GM21717 (cell line): ENCODE measurements around the gene COQ2.
A peak's percentile ranks its signal among the peaks of the same experiment; 100 is the strongest.
"Not testable (repeated sequence)": the region's sequence is repeated elsewhere in the genome, so short reads cannot be mapped to it uniquely, and the experiment has no call there.

ENCODE experiments used
- ATAC-seq: cut with Tn5 transposase; IDR thresholded peaks from one replicate; pipeline ENCODE4 v1.9.1; 2021; ENCODE audit warnings: mild to moderate bottlenecking, moderate library complexity; ENCODE audit not compliant: unreplicated experiment

Gene COQ2, protein sequence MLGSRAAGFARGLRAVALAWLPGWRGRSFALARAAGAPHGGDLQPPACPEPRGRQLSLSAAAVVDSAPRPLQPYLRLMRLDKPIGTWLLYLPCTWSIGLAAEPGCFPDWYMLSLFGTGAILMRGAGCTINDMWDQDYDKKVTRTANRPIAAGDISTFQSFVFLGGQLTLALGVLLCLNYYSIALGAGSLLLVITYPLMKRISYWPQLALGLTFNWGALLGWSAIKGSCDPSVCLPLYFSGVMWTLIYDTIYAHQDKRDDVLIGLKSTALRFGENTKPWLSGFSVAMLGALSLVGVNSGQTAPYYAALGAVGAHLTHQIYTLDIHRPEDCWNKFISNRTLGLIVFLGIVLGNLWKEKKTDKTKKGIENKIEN

DNA sequence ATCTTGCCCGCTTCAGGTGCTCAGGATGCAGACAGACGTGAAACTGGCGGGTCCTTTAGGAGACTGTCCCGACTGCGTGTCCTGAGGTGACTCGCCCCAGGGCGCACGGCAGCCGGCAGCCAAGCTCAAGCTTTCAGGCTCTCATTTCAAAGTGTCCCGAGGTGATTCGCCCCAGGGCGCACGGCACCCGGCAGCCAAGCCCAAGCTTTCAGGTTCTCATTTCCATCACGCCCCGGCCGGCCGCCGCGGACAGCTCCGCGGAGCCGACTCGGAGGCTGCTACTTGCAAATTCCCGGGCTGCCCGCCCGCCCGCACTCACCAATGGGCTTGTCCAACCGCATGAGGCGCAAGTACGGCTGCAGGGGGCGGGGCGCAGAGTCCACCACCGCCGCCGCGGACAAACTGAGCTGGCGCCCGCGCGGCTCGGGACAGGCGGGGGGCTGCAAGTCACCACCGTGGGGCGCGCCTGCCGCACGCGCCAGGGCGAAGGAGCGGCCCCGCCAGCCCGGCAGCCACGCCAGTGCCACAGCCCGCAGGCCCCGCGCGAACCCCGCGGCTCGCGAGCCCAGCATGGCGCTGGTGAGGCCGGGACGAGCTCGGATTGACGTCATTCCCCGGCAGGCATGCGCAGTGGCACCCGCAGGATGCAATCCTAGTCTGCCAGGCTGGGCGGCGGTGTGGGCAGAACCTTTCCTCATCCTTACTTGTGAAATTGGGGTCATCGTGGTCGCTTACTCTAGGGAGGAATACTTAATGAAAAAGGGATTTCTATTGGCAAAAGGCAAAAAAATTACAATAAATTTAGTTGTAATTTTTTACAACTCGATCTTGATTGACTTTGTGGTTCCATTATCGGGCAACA lies at the start of gene COQ2:
Gene COQ2, minus strand, starts transcription at position 606 of the 862 bp plus-strand sequence. Its CDS starts 34 bp downstream, at position 572.
- peak; percentile 86 for ATAC-seq

DNA sequence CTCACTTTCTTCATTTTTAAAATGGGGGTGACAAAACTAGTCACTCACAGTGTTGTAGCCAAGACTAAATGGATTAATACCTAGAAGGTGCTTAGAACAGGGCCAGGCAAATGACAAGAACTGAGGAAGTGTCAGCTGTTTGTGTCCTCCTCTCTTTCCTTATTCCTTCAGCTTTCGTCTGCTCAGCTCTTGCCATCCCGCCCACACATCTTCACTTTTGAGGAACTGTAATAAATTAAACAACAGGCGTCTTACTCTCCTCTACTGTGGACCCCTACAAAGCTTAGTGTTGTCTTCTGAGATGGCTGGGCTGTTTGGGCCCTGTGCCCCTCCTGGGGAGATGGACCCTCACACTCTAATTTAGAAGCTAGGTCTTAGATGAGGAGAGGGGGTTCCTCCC lies 47.4 kb upstream of the COQ2 start:
- no peak for ATAC-seq

DNA sequence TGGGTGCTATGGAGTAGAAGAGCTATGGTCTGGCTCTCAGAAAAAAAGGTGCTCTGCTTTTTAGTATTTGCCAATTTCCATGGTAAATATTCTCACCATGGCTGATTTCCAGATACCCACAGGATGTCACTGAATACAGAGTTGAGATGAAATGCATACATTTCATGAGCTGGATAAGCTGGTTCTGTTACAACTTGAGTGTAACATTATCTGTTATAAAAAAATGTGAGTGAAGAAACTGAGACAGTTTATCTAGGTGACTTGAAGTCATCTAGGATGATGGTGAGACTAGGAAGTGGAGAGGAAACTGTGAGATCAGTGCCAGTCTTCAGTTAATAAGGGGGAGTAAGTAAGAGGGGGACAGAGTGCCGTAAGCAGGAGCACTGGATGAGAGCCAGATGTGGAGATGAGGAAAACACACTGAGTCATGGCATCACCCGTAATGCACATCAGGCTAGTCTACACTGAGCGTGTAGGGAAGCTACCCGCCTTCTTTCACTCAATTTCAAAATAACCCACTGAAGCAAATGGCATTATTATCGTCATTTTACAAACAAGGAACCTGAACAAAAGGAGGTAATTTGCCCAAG lies 45.0 kb upstream of the COQ2 start:
- ATAC-seq, result no peak

DNA sequence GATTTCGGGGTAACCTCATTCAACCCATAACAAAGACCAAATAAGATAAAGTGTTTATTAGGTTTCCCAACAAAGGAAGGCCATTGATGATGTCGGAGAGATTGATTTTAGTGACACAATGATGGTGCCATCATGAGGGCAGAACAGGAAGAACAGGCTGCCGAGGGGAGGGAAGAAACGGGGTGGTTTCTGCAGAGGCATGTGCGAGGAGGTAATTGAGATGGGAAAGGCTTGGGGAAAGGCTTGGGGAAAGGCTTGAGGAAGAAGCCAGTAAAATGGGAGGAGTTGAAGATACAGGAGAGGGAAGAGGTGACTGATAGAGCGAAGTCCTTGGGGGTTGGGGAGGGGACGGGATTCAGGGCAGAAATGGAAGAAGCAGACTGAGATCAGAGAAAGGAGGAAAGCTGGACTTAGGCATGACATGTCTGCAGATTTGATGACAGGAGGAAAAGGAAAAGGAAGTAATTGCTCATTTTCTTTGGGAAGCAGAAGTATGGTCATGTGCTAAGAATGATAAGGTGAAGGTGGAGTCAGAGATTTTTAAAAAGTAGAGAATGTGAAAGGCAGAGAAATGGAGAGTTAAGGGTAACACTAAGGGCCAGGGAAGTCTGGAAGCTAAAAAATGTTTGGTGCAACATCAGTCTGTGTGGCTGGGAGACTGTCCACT lies 44.1 kb upstream of the COQ2 start:
- no peak for ATAC-seq

DNA sequence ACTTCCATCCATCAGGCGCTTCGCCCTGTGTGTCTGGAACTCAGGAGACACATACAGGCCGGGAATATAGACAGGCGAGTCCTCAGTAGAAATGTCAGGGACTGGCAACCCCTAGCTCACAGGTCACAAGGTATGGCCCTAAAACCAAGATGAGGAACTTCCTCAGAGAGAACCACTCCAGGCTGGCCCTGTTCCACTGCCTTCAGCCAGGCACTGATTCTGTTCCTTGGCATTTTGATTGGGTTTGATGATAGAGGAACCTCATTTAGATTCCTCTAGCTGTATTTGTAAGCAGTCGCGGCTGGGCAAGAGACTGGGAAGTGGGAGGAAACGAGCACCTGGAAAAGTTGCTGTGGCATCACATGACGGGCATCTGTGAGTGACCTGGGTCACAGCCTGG lies 41.9 kb upstream of the COQ2 start:
- ATAC-seq, result no peak

DNA sequence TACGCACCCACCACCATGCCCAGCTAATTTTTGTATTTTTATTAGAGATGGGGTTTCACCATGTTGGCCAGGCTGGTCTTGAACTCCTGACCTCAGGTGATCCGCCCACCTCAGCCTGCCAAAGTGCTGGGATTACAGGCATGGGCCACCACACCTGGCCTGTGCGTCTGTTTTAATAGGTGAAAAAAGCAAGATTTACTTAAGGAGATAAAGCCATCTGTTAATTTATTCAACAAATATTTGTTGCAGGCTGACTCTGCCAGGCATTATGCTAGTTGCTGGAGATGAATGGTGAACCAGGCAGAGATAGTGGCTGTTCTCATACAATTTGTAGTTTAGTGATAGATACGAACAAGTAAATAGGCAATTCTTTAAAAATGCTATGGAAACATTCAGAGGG lies 40.7 kb upstream of the COQ2 start:
- ATAC-seq, result not testable (repeated sequence)

DNA sequence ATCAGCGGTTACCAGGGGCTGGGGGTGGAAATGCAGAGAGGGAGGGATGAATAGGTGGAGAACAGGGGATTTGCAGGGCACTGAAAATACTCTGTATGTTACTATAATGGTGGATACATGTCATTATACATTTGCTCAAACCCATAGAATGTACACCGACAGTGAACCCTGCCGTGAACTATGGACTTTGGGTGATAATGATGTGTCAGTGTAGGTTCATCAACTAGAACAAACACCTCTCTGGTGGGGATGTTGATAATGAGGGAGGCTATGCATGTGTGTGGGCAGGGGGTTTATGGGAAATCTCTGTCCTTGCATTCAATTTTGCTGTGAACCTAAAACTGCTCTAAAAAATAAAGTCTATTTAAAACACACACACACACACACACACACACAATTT lies 38.5 kb upstream of the COQ2 start:
- ATAC-seq, result no peak

DNA sequence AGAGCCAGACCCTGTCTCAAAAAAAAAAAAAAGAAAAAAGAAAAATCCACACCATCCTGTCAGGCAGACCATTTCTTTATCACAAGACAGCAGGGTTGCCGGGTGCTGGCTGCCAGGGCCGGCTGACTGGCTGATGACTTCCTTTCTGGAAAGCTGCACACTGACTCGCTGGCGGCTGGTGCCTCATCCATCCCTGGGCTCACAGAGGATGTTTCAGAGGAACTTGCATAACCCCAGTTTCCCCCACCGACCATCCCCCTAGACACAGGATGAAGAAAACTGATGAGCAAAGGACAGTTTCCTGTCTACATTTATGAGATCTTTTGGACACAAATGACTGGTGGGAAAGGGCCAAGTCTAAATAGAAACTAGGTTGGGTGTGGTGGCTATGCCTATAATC lies 36.0 kb upstream of the COQ2 start:
- ATAC-seq, result no peak

DNA sequence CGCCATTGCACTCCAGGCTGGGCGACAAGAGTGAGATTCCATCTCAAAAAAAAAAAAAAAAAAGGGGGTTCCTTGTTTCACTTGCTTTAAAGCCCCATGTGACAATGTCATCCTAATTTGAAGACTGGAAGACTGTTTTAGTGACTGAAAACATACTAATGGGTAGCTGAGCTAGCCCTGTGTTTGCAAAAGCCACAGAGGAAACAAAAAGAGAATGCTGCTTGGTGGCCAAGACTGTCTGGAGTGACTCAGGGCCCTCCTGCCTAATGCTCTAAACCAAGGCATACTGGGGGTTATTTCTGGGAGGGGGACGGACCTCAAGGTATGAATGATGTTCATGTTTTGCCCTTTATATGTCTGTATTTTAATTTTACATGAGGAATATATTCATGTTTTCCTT lies 34.1 kb upstream of the COQ2 start:
- ATAC-seq, result no peak

DNA sequence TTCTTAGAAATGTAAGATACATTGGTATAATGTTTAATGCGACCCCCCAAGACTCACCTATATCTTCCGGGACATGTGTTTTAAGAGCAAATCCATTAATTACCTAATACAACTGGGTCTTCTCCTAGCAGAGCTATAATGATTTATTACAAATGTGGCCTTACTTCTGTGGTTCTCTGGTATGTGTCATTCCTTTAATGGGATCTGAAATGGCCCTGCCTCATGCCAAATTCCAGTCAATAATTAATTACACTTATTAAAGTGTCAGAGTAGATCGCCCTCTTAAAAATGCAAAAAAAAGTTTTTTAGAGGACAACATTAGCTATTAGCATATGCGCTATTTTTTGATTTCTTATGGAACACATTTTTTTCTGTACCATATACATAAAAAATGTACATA lies 33.1 kb upstream of the COQ2 start:
- ATAC-seq, result no peak

DNA sequence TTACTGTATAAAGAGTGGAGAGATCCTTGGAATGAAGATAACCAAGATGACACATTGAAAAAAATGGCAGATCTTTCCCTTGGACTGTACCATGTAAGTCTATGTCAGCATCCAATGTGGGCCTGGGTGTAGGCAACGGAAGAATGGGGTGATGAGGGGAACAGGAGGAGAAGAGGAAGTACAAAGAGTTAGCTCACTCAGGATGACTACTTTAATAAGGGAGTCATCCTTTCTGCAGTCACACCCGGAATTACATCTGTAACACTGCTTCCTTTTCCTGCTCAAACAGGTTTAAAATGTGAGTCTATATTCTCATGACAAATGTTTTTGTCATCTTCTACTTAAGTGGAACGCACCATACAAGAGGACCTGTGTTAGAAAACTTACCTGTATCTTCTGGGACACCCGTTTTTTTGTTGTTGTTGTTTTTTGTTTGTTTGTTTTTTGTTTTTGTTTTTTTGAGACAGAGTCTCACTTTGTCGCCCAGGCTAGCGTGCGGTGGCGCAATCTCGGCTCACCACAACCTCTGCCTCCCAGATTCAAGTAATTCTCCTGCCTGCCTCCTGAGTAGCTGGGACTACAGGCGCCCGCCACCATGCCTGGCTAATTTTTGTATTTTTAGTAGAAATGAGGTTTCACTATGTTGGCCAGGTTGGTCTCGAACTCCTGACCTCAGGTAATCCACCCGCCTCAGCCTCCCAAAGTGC lies 32.0 kb upstream of the COQ2 start:
- ATAC-seq, result no peak

DNA sequence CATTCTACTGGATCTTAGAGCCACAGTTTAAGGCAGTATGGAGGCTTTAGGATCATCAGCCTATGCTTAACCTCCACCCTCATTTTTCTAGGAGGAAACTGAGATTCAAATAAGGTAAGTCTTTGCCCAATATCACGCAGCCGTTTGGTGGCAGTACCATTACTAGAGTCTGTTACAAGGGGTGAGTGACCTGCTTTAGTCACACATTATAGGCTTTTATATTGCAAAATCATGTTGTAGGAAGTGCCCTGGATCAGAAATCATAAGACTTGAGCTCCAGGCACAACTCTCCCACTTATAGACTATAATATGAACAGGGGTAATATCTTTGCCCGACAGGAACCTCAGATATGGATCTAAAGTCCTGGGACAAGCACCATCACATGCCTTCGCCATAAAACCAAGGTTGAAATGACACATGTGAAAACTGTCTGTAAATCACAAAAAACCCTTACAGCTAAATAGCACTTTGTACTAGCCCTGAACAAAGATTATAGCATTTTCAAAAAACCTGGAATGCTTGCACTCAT lies 30.8 kb upstream of the COQ2 start:
- no peak for ATAC-seq

DNA sequence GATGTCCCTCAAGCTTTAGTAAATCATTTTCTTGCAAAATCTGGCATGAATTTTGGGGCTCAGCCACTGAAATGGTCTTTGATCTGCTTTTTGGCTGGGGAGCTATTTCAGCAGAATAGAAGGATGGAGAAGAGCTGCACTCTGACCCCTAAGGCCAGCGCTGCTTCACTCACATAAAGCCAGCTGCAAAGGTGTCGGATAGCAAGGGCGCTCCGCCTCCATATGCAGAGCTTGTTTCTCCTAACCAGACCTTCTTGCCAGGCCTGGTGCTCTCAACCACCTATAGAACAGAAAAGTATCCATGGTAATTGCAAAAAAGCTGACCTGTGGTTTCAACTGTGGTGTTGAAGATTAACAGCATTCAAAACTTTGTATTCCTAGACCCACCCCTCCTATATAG lies 24.1 kb upstream of the COQ2 start:
- no peak for ATAC-seq

DNA sequence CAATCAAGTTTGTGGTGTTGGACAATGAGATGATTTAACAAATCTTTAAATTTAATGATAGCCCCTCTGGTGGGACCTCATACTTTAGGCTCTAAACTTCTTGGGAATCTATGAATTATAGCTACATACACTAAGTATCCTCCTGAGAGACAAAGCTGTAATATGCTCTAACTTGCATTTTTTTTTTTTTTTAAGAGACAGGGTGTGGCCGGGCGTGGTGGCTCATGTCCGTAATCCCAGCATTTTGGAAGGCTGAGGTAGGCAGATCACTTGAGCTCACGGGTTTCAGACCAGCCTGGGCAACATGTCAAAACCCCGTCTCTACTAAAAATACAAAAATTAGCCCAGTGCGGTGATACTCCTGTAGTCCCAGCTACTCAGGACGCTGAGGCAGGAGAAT lies 23.3 kb upstream of the COQ2 start:
- no peak for ATAC-seq

DNA sequence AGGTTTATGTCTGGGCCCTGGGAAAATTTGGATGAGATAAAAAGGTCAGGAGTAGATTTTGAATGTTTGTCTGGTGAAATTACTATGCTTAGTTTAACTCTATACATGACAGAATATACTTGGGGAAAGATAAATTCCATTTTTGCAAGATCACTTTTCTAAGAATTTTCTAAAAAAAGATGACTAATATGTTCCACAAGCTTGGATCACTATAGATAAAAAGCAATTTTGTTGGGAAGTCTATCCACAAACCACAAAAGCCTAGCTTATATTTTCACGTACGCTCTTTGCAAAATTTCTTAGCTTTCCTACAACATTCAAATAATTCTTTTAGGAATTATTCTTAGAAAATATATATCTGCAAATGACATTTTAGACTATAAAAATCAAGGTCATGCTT lies 20.6 kb upstream of the COQ2 start:
- no peak for ATAC-seq

DNA sequence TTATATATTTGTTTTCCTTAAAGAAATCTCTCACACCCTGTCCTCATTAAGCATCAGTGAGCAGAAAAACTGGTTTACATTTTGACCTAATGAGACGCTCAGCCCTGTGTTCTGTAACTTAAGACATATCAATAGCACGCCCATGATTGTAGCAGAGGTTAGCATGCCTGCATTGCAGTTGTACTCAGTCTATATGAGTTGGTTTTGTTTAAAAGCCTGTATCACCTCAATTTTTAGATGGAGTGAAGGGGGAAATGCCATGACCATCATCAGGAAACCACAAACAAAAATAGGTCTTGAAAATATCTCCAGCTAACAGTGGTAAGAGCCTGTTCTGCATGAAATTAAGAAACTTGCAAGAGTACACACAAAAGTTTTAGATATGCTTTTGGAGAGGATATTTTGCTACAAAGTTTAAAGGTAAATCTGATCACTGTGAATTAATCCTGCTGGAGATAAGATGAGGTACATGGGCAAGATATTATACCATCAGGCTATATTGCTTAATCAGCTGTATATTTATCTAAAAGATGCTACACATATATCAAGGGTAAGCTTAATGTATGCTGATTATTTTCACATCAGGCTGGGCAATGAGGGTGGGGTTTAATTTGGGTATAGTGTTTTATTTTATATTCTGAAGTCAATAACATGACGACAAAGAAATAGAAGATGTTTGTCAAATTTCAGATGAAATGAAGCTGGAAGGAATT lies 13.1 kb upstream of the COQ2 start:
- ATAC-seq, result no peak

DNA sequence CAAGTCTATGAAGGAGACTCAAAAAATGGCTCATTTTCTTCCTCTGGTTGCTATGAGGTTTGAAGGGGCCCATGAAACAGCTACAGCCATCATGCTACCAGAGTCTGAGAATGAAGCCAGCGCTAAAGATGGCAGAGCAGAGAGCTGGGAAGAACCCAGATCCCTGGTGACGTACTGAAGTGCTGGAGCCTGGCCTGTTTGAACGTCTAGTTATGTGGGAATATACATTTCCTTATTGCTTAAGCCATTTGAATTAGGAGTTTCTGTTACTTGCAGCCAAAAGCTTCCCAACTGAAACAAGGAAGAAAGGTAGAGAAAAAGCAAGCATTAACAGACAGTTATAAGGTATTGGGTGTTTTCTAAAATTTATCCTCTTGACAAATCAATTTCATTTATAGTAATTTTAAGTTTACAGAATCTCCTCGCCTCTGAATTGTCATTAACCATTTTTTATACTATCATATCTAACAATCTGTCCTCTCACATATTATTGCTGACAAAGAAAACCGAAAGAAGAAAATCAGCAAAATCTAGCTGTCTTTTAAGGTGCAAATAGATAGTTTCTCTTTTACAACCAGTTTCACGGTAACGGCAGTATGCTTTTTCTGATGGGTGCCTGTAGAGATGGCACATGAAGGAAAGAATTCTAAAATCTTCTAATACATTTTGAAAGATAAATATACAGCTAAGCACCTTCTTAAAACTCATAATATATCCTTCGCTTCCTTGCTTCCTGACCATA lies 8.9 kb upstream of the COQ2 start:
- ATAC-seq, result no peak

DNA sequence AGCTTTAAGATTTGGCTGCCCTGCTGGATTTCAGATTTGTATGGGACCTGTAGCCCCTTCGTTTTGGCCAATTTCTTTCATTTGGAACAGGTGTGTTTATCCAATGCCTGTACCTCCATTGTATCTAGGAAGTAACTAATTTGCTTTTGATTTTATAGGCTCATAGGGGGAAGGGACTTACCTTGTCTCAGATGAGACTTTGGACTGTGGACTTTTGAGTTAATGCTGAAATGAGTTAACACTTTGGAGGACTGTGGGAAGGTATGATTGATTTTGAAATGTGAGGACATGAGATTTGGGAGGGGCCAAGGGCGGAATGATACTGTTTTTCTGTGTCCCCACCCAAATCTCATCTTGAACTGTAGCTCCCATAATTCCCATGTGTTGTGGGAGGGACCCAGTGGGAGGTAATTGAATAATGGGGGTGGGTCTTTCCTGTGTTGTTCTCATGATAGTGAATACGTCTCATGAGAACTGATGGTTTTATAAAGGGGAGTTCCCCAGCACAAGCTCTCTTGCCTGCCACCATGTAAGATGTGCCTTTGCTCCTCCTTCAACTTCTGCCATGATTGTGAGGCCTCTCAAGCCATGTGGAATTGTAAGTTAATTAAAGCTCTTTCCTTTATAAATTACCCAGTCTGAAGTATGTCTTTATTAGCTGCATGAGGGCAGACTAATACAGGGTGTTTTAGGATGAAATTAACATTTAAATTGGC lies 5.6 kb upstream of the COQ2 start:
- not testable (repeated sequence) for ATAC-seq
